ENCODE results near the gene DDX4. TPM values are rescaled to one million over a fixed set of nuclear protein-coding genes. Genes with fewer than 3 reads are reported as not detected.

Gene DDX4
- total and polyA plus RNA-seq, 5 donors from 2014 or later, result not detected

DNA sequence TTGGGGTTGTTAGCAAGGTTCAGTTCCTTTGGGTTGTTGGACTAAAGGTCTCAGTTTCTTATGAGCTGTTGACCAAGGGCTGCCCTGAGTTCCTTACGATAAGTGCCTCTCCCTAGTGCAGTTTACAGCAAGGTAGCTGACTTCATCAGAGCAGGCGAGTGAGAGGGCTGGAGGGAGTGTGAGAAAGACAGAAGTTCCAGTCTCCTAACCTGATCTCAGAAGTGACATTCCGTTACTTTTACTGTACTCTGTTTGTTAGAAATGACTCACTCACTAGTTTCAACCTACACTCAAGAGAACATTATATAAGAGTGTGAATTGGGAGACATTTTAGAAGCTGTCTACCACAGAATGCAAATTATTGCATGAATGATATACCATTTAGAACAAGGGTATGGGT is 92.1 kb downstream of the DDX4 start:
- Mint-ChIP-seq H3K36me3 (no peaks in the 10 kb centered on the region), H3K27ac (no peak overlapping the region), H3K4me1 (no peaks in the 10 kb centered on the region), H3K4me3 (no peak overlapping the region), H3K9me3 (peaks cover 0 to 4% (median 0%) of the 10 kb centered on the region in 7 donors), H3K27me3 (peaks cover 27% of the 10 kb centered on the region)
- H3K4me3 ChIP-seq (ENCODE audit: low read depth, low read length), result no peak overlapping the region
- H3K27me3 ChIP-seq (ENCODE audit: control insufficient read depth, insufficient read depth, low read length), result peaks cover 15% of the 10 kb centered on the region
- no peaks in the 10 kb centered on the region for H3K4me1 ChIP-seq (ENCODE audit: control insufficient read depth, insufficient read depth, low read length, poor library complexity, severe bottlenecking)
- H3K27ac ChIP-seq (ENCODE audit: insufficient read depth, low read length, poor library complexity, severe bottlenecking), result no peak overlapping the region
- no peaks in the 10 kb centered on the region for H3K36me3 ChIP-seq (ENCODE audit: control insufficient read depth, insufficient read depth, low read length)
- H3K9me3 ChIP-seq (ENCODE audit: control insufficient read depth in 2 of 2, low read length in 2 of 2), result no peaks in the 10 kb centered on the region
- no peak for ATAC-seq (ENCODE audit: low read depth in 2 of 2)
- no peak for DNase-seq

DNA sequence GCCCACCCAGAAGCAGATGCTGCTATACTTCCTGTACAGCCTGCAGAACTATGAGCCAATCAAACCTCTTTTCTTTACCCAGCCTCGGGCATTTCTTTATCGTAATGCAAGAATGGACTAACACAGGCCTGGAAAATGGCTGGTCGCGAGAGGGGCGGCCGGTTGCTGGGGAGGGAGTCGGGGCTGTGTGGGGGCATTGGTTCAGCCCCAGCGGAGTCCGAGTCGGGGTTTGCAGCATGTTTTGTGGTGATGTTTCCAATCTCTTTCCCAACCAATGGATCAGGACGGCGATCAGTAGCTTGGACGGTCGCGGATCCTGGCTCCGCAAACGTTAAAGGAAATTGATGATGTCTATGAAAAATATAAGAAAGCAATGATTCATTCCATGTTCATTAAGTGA is 94.6 kb downstream of the DDX4 start:
- H3K4me3 ChIP-seq (ENCODE audit: low read depth, low read length), result no peak overlapping the region
- no peaks in the 10 kb centered on the region for H3K36me3 Mint-ChIP-seq
- H3K9me3 Mint-ChIP-seq, result peaks cover 0 to 4% (median 0%) of the 10 kb centered on the region in 7 donors
- H3K27me3 ChIP-seq (ENCODE audit: control insufficient read depth, insufficient read depth, low read length), result peaks cover 4% of the 10 kb centered on the region
- DNase-seq (no peak), ATAC-seq (ENCODE audit: low read depth in 2 of 2) (no peak)
- peaks cover 23% of the 10 kb centered on the region for H3K27me3 Mint-ChIP-seq
- no peak overlapping the region for H3K27ac ChIP-seq (ENCODE audit: insufficient read depth, low read length, poor library complexity, severe bottlenecking)
- no peak overlapping the region for H3K4me3 Mint-ChIP-seq
- no peaks in the 10 kb centered on the region for H3K9me3 ChIP-seq (ENCODE audit: control insufficient read depth in 2 of 2, low read length in 2 of 2)
- no peak overlapping the region for H3K27ac Mint-ChIP-seq
- no peaks in the 10 kb centered on the region for H3K4me1 Mint-ChIP-seq
- H3K4me1 ChIP-seq (ENCODE audit: control insufficient read depth, insufficient read depth, low read length, poor library complexity, severe bottlenecking), result no peaks in the 10 kb centered on the region
- no peaks in the 10 kb centered on the region for H3K36me3 ChIP-seq (ENCODE audit: control insufficient read depth, insufficient read depth, low read length)

DNA sequence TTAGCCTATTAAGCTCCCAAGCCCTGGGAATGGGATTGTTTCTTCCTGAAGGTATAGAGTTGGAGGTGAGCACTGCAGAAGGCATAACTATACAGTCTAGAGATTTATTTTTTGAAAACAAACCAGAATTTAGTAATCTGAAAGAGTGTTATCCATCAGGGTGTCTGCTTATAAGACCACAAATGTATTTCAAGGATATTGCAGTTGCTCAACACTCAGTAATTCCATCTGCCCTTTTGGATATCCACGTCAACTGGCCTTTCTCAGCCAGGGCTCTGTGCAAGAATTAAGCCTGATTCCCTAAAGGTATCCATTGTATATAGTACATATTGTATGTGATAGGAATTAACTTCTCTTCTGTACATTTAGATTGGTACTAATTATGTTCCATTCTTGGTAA is 98.3 kb downstream of the DDX4 start:
- ATAC-seq (ENCODE audit: low read depth in 2 of 2), result no peak
- no peaks in the 10 kb centered on the region for H3K4me1 ChIP-seq (ENCODE audit: control insufficient read depth, insufficient read depth, low read length, poor library complexity, severe bottlenecking)
- peaks cover 4% of the 10 kb centered on the region for H3K27me3 ChIP-seq (ENCODE audit: control insufficient read depth, insufficient read depth, low read length)
- H3K9me3 Mint-ChIP-seq, result peaks cover 0 to 4% (median 1%) of the 10 kb centered on the region in 7 donors
- H3K27me3 Mint-ChIP-seq, result peaks cover 30% of the 10 kb centered on the region
- no peak overlapping the region for H3K27ac Mint-ChIP-seq
- H3K36me3 ChIP-seq (ENCODE audit: control insufficient read depth, insufficient read depth, low read length), result no peaks in the 10 kb centered on the region
- H3K9me3 ChIP-seq (ENCODE audit: control insufficient read depth in 2 of 2, low read length in 2 of 2), result no peaks in the 10 kb centered on the region
- H3K4me3 ChIP-seq (ENCODE audit: low read depth, low read length), result no peak overlapping the region
- no peak overlapping the region for H3K27ac ChIP-seq (ENCODE audit: insufficient read depth, low read length, poor library complexity, severe bottlenecking)
- H3K36me3 Mint-ChIP-seq, result no peaks in the 10 kb centered on the region
- H3K4me3 Mint-ChIP-seq, result no peak overlapping the region
- DNase-seq, result no peak
- H3K4me1 Mint-ChIP-seq, result peaks cover 0 to 4% (median 0%) of the 10 kb centered on the region in 4 donors

DNA sequence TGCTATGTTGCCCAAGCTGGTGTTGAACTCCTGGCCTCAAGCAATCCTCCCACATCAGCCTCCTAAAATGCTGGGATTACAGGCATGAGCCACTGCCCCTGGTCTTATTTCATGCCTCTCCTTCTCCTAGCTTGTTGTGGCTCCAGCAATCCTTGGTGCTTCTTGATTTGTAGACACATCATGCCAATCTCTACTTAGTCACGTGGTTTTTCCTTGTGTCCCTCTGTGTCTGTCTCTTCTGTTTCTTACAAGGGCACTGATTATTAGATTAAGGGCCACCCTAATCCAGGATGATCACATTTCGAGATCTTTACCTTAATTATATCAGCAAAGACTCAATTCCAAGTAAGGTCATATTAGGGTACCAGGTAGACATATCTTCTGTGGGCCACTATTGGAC is 104.1 kb downstream of the DDX4 start:
- Mint-ChIP-seq H3K9me3 (peaks cover 0 to 9% (median 3%) of the 10 kb centered on the region in 7 donors), H3K36me3 (no peaks in the 10 kb centered on the region), H3K27ac (no peak overlapping the region), H3K4me1 (peaks cover 0 to 4% (median 0%) of the 10 kb centered on the region in 4 donors), H3K4me3 (no peak overlapping the region), H3K27me3 (peaks cover 37% of the 10 kb centered on the region)
- DNase-seq (no peak), ATAC-seq (ENCODE audit: low read depth in 2 of 2) (no peak)
- H3K27ac ChIP-seq (ENCODE audit: insufficient read depth, low read length, poor library complexity, severe bottlenecking), result no peak overlapping the region
- H3K9me3 ChIP-seq (ENCODE audit: control insufficient read depth in 2 of 2, low read length in 2 of 2), result peaks cover 0 to 6% of the 10 kb centered on the region in 2 experiments
- H3K4me1 ChIP-seq (ENCODE audit: control insufficient read depth, insufficient read depth, low read length, poor library complexity, severe bottlenecking), result no peaks in the 10 kb centered on the region
- peaks cover 22% of the 10 kb centered on the region for H3K27me3 ChIP-seq (ENCODE audit: control insufficient read depth, insufficient read depth, low read length)
- H3K36me3 ChIP-seq (ENCODE audit: control insufficient read depth, insufficient read depth, low read length), result no peaks in the 10 kb centered on the region
- no peak overlapping the region for H3K4me3 ChIP-seq (ENCODE audit: low read depth, low read length)

DNA sequence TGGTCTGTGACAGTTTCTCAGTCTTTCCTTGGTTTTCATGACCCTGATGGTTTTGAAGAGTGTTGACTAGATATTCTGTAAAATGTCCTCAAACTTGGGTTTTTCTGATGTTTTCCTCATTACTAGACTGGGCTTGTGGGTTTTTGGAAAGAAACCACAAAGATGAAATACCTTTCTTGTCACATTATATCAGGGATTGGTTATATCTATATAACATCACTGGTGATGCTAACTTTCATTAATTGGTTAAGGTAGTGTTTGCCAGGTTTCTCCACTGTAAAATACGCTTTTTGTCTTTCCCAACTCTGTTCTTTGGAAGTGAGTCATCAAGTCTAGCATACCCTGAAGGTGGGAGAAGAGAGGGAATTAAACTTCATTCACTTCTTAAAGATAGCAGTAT is 110.0 kb downstream of the DDX4 start:
- H3K27me3 Mint-ChIP-seq, result peaks cover 39% of the 10 kb centered on the region
- H3K27ac ChIP-seq (ENCODE audit: insufficient read depth, low read length, poor library complexity, severe bottlenecking), result no peak overlapping the region
- DNase-seq (no peak), ATAC-seq (ENCODE audit: low read depth in 2 of 2) (no peak)
- H3K4me3 Mint-ChIP-seq, result no peak overlapping the region
- no peaks in the 10 kb centered on the region for H3K4me1 ChIP-seq (ENCODE audit: control insufficient read depth, insufficient read depth, low read length, poor library complexity, severe bottlenecking)
- peaks cover 0 to 6% of the 10 kb centered on the region in 2 experiments for H3K9me3 ChIP-seq (ENCODE audit: control insufficient read depth in 2 of 2, low read length in 2 of 2)
- H3K27me3 ChIP-seq (ENCODE audit: control insufficient read depth, insufficient read depth, low read length), result peaks cover 24% of the 10 kb centered on the region
- H3K9me3 Mint-ChIP-seq, result peaks cover 0 to 9% (median 6%) of the 10 kb centered on the region in 7 donors
- no peak overlapping the region for H3K27ac Mint-ChIP-seq
- H3K36me3 Mint-ChIP-seq, result no peaks in the 10 kb centered on the region
- no peak overlapping the region for H3K4me3 ChIP-seq (ENCODE audit: low read depth, low read length)
- H3K4me1 Mint-ChIP-seq, result no peaks in the 10 kb centered on the region
- no peaks in the 10 kb centered on the region for H3K36me3 ChIP-seq (ENCODE audit: control insufficient read depth, insufficient read depth, low read length)

DNA sequence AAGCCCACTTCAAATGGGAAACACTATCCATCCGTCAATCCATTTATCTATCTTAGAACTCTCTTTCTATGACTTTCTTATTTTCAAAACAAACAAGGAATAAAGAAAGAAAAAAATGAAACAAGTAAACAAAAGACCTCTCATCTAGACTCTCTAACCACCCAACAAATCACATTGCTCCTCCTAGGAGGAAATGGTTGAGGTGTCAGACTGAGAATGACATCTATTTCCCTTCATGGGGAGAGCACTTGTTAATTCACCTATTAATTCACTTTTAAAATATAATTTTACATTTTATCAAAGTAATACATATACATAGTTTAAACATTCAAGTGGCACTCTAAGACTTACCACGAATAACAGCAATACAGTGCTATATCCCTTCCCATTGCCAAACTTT is 110.9 kb downstream of the DDX4 start:
- Mint-ChIP-seq H3K9me3 (peaks cover 0 to 9% (median 3%) of the 10 kb centered on the region in 7 donors), H3K4me1 (no peaks in the 10 kb centered on the region), H3K27me3 (peaks cover 47% of the 10 kb centered on the region), H3K27ac (no peak overlapping the region), H3K4me3 (no peak overlapping the region), H3K36me3 (no peaks in the 10 kb centered on the region)
- peaks cover 24% of the 10 kb centered on the region for H3K27me3 ChIP-seq (ENCODE audit: control insufficient read depth, insufficient read depth, low read length)
- DNase-seq (no peak), ATAC-seq (ENCODE audit: low read depth in 2 of 2) (no peak)
- H3K9me3 ChIP-seq (ENCODE audit: control insufficient read depth in 2 of 2, low read length in 2 of 2), result peaks cover 0 to 6% of the 10 kb centered on the region in 2 experiments
- H3K36me3 ChIP-seq (ENCODE audit: control insufficient read depth, insufficient read depth, low read length), result no peaks in the 10 kb centered on the region
- H3K27ac ChIP-seq (ENCODE audit: insufficient read depth, low read length, poor library complexity, severe bottlenecking), result no peak overlapping the region
- no peak overlapping the region for H3K4me3 ChIP-seq (ENCODE audit: low read depth, low read length)
- no peaks in the 10 kb centered on the region for H3K4me1 ChIP-seq (ENCODE audit: control insufficient read depth, insufficient read depth, low read length, poor library complexity, severe bottlenecking)

DNA sequence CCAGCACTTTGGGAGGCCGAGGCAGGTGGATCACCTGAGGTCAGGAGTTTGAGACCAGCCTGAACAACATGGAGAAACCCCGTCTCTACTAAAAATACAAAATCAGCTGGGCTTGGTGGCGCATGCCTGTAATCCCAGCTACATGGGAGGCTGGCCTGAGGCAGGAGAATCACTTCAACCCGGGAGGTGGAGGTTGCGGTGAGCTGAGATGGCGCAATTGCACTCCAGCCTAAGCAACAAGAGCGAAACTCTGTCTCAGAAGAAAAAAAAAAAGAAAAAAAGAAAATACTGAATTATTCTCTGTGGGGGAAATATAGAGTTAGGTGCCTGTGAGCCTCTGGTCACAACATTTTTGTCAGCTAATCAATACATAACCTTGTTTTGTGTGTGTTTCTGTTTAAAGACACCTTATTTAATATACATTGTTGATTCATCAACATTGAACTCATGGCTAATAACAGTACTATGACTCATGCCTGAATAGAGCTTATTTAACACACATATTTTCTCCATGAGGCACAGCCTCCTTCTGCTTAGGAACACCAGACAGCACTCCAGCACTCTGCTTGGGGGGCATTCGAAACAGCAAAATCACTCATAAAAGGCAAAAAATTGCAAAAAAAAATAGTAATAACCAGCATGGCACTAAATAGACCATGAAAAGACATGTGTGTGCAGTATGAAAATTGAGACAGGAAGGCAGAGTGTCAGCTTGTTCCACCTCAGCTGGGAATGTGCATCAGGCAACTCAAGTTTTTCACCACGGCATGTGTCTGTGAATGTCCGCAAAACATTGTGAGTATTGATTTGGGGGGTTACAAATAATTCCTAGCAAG is 113.2 kb downstream of the DDX4 start, which contains the start of gene IL31RA:
Gene IL31RA (plus strand): TSS at position 519 of the 836 bp plus-strand sequence. CDS start 214 bp downstream, at position 733.
- no peaks in the 10 kb centered on the region for H3K9me3 ChIP-seq (ENCODE audit: control insufficient read depth in 2 of 2, low read length in 2 of 2)
- no peak within 1 kb of the TSS for H3K27ac Mint-ChIP-seq
- H3K9me3 Mint-ChIP-seq, result peaks cover 0 to 5% (median 0%) of the 10 kb centered on the region in 7 donors
- no peaks in the 10 kb centered on the region for H3K36me3 Mint-ChIP-seq
- H3K4me1 Mint-ChIP-seq, result peaks cover 1 to 9% (median 7%) of the 10 kb centered on the region in 4 donors
- no peak for ATAC-seq (ENCODE audit: low read depth in 2 of 2)
- no peak within 1 kb of the TSS for H3K27ac ChIP-seq (ENCODE audit: insufficient read depth, low read length, poor library complexity, severe bottlenecking)
- no peak within 1 kb of the TSS for H3K4me3 ChIP-seq (ENCODE audit: low read depth, low read length)
- DNase-seq, result no peak
- no peaks in the 10 kb centered on the region for H3K36me3 ChIP-seq (ENCODE audit: control insufficient read depth, insufficient read depth, low read length)
- H3K27me3 Mint-ChIP-seq, result peaks cover 38% of the 10 kb centered on the region
- H3K4me1 ChIP-seq (ENCODE audit: control insufficient read depth, insufficient read depth, low read length, poor library complexity, severe bottlenecking), result no peaks in the 10 kb centered on the region
- H3K4me3 Mint-ChIP-seq, result no peak within 1 kb of the TSS
- peaks cover 14% of the 10 kb centered on the region for H3K27me3 ChIP-seq (ENCODE audit: control insufficient read depth, insufficient read depth, low read length)

DNA sequence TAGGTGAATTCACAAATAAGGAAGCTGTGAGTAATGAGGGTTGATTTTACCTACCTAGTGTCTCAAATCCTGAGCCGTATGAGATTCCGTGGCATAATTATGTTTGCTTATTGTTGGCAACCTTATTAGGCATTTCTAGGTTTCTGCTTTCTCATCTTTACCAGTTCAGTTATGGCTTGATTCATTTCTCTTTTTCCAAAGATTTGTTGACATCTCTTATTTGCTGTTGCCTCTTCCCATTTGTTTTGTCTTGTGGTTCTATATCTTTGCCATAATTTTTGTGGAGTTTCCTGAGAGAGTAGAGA is 113.8 kb downstream of the DDX4 start:
- H3K36me3 Mint-ChIP-seq, result no peaks in the 10 kb centered on the region
- no peak overlapping the region for H3K27ac Mint-ChIP-seq
- peaks cover 37% of the 10 kb centered on the region for H3K27me3 Mint-ChIP-seq
- Histone ChIP-seq H3K36me3 (ENCODE audit: control insufficient read depth, insufficient read depth, low read length) (no peaks in the 10 kb centered on the region), H3K9me3 (ENCODE audit: control insufficient read depth in 2 of 2, low read length in 2 of 2) (no peaks in the 10 kb centered on the region), H3K4me1 (ENCODE audit: control insufficient read depth, insufficient read depth, low read length, poor library complexity, severe bottlenecking) (no peaks in the 10 kb centered on the region), H3K27ac (ENCODE audit: insufficient read depth, low read length, poor library complexity, severe bottlenecking) (no peak overlapping the region), H3K4me3 (ENCODE audit: low read depth, low read length) (no peak overlapping the region), H3K27me3 (ENCODE audit: control insufficient read depth, insufficient read depth, low read length) (peaks cover 10% of the 10 kb centered on the region)
- H3K4me3 Mint-ChIP-seq, result no peak overlapping the region
- ATAC-seq (ENCODE audit: low read depth in 2 of 2) (no peak), DNase-seq (no peak)
- H3K9me3 Mint-ChIP-seq, result peaks cover 0 to 5% (median 0%) of the 10 kb centered on the region in 7 donors
- peaks cover 7 to 15% (median 13%) of the 10 kb centered on the region in 4 donors for H3K4me1 Mint-ChIP-seq
